ENCODE measurements around the gene RNU5B-1.

DNA sequence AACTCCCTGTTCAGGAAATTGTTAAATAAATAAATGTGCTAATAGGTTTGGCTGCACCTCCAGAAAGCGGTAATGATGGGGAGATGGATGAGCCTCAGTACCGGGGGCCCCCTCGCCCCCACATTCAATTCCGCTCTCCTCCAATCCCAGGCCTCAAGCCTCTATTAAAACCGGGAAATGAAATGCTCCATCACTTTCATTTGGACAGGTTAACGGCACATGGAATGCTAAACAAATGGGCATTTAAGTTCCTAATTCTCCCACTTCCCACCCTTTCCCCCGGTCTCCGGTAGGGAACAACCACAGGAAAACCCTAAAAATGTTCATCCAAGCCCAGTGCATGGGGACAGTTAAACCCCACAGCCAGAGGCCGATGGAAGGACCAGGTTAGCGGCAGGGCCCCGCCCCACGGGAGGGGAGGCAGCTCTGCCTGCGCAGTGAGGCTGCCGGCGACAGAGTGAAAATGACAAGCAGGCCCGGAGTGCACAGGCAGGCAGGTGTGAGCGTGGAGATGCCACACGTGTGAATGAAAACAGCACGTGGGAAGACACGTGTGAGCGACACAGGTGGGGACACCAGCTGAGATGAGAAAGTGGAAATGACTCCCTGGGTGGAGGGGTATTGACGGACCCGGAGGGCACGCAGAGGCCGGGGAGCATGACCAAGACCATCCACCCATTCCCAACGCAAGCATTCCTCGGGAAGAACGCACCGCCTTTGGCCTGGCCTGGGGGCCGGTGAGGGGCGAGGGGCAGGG lies 28.1 kb downstream of the RNU5B-1 start:
- TF ChIP-seq, protein P1, sequence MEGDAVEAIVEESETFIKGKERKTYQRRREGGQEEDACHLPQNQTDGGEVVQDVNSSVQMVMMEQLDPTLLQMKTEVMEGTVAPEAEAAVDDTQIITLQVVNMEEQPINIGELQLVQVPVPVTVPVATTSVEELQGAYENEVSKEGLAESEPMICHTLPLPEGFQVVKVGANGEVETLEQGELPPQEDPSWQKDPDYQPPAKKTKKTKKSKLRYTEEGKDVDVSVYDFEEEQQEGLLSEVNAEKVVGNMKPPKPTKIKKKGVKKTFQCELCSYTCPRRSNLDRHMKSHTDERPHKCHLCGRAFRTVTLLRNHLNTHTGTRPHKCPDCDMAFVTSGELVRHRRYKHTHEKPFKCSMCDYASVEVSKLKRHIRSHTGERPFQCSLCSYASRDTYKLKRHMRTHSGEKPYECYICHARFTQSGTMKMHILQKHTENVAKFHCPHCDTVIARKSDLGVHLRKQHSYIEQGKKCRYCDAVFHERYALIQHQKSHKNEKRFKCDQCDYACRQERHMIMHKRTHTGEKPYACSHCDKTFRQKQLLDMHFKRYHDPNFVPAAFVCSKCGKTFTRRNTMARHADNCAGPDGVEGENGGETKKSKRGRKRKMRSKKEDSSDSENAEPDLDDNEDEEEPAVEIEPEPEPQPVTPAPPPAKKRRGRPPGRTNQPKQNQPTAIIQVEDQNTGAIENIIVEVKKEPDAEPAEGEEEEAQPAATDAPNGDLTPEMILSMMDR (IDR thresholded peaks at IDR 0.05 in 8 of 11, conservative IDR thresholded peaks at IDR 0.05 in 3 of 11) = no peak
- TF ChIP-seq POLR2A (IDR thresholded peaks at IDR 0.05) (no peak), POLR2AphosphoS5 (IDR thresholded peaks at IDR 0.05) (no peak)

Measured in spleen (tissue), 7 donors.